GM20000 (cell line): ENCODE data around the gene THBS4.

ENCODE experiments used
- DNase-seq: peaks from one replicate; pipeline ENCODE4 v3.0.0; 2012; ENCODE audit warnings: low spot score
- TF ChIP-seq, protein P1 (sequence below): IDR thresholded peaks from 2 replicates; pipeline ENCODE4 v1.5.1; 2012; ENCODE audit warnings: mild to moderate bottlenecking, control low read depth; ENCODE audit errors: extremely low read depth, missing control alignments

Gene THBS4

DNA sequence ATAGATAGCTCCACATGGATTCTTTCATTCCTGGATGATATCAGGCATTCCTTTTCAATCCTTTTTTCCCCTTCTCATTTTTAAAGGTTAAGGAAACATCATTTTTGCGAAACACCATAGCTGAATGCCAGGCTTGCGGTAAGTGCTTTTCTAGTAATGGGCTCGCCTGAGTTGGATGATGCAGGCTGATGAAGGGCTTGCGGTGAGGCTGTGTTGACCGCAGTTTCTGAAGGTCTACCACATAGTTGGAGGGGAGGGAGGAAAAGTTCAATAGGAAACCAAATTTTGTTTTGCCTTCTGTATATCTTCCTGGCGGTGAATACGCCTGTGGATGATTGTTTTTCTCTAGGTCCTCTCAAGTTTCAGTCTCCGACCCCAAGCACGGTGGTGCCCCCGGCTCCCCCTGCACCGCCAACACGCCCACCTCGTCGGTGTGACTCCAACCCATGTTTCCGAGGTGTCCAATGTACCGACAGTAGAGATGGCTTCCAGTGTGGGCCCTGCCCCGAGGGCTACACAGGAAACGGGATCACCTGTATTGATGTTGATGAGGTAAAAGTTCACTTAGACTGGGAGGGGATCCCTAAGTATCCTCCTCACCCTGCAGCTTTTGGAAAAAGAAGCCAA, 24.3 kb downstream of the THBS4 start:
- TF ChIP-seq, protein P1, sequence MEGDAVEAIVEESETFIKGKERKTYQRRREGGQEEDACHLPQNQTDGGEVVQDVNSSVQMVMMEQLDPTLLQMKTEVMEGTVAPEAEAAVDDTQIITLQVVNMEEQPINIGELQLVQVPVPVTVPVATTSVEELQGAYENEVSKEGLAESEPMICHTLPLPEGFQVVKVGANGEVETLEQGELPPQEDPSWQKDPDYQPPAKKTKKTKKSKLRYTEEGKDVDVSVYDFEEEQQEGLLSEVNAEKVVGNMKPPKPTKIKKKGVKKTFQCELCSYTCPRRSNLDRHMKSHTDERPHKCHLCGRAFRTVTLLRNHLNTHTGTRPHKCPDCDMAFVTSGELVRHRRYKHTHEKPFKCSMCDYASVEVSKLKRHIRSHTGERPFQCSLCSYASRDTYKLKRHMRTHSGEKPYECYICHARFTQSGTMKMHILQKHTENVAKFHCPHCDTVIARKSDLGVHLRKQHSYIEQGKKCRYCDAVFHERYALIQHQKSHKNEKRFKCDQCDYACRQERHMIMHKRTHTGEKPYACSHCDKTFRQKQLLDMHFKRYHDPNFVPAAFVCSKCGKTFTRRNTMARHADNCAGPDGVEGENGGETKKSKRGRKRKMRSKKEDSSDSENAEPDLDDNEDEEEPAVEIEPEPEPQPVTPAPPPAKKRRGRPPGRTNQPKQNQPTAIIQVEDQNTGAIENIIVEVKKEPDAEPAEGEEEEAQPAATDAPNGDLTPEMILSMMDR = no peak
- no peak for DNase-seq

DNA sequence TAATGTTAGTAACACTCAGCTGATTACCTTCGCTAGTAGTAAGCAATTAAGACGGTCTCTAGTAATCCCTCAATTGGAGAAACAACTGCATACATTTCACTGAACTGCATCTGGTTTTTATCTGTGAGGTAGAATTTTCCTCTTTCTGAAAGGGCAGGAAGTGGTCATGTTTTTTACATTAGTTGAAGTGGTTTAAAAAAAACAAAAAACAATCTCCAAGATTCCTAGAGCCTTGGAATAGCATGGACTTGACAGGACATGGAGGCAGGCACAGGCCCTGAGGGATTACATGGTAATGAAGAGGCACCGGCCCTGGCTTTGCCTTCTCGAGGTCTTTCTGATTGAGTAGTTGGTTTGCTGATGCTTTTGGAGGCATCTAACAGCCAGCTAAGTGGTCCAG, 25.8 kb downstream of the THBS4 start:
- TF ChIP-seq, protein P1 = no peak
- no peak for DNase-seq

DNA sequence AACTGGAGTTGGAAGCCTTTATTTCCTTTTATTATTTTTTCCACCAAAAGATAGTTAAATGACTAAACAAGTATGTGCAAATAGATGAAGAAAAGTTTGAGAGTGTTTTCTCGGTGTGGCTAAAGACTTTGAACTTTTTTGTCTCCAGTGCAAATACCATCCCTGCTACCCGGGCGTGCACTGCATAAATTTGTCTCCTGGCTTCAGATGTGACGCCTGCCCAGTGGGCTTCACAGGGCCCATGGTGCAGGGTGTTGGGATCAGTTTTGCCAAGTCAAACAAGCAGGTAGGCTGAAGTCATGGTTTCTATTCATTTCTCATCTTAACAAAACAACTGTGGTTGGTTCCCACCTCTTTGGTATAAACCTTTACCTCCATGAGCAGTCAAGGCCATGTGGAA, 26.4 kb downstream of the THBS4 start:
- DNase-seq = no peak
- TF ChIP-seq, protein P1 = no peak

GRCh38 chr5:80064124-80064523, 29.0 kb downstream of the THBS4 start:
- TF ChIP-seq, protein P1 = no peak
- DNase-seq = no peak

DNA sequence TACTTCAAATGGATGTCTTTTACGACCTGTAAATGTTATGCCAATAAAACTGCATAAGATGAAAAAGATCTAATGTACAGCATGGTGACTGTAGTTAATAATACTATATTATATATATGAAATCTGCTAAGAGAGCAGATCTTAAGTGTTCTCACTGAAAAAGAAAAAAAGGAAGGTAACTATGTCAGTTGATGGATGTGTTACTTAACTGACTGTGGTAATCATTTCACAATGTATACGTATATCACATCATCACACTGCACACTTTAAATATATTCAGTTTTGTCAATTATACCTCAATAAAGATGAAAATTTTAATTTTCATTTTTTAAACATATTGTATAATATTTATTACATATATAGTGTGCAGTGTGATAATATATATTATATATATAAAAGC, 31.9 kb downstream of the THBS4 start:
- no peak for DNase-seq
- TF ChIP-seq, protein P1 = no peak

DNA sequence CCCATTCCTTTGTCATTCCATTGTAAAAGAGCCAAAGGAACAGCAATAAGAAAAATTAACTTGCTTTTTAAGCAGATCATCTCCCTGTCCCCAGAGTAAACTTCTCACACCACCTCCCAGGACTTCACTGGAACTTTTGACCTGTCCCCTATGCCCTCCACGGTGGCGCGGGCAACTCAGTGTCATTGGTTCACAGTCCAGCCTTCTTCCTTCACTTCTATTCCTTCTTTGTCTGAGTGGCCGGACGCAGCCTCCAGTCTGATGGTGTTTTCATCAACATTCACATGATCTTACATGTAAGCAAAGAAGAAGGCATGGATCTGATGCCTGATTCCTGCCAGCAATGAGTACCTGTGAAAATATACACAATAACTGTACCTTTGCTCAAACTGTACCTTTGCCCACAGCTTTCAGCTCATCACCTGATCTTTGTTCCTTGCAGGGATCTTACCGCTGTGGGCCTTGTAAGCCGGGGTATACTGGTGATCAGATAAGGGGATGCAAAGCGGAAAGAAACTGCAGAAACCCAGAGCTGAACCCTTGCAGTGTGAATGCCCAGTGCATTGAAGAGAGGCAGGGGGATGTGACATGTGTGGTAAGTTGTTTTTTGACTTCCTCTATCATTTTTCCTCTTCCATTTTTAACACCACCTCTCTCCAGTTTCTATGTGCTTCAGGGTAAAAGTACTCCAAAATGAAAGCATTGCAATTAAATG, 32.5 kb downstream of the THBS4 start:
- TF ChIP-seq, protein P1 = no peak
- no peak for DNase-seq

- TF ChIP-seq, protein P1 = no peak
- no peak for DNase-seq
Observed at GRCh38 chr5:80068246-80068636, 33.1 kb downstream of the THBS4 start.
